Endothelial cell of umbilical vein (primary cell): ENCODE measurements around the gene CTSA. TPM values are rescaled to one million over a fixed set of nuclear protein-coding genes. Genes with fewer than 3 reads are reported as not detected.

Experiments
- BruUV-seq: library from RNA; stranded (reverse); fragments of 400-500 nt; replicated peaks from 2 replicates; lab custom pipeline; 2021; lab: Mats Ljungman, UMichigan
- CTCF ChIA-PET: fragments of 300-600, 350-600 bp; sonication (Branson Sonifier 250); formaldehyde crosslinking; loops from one replicate; lab custom pipeline; 2021; ENCODE audit warnings: antibody characterized with exemption, inconsistent platforms; lab: Charles Lee
- POLR2A ChIA-PET: fragments of 300-600, 350-600 bp; sonication (Branson Sonifier 250); formaldehyde crosslinking; loops from one replicate; lab custom pipeline; 2021; ENCODE audit warnings: antibody characterized with exemption, inconsistent platforms; lab: Charles Lee
- DNase-seq: peaks from one replicate; pipeline ENCODE4 v3.0.0-alpha.2; 2011; ENCODE audit warnings: low read depth, low spot score
- FAIRE-seq: peaks from 2 replicates; lab custom pipeline; 2011; peaks lifted over from hg19 to GRCh38; lab: Jason Lieb, UNC
- H2AFZ ChIP-seq: 2 replicates; pipeline ENCODE4 v1.6.0; 2012; ENCODE audit warnings: low read depth, low read length, control low read depth, inconsistent platforms
- H3K27ac ChIP-seq: 2 replicates; pipeline ENCODE4 v1.5.1; 2011; ENCODE audit warnings: low read depth, mild to moderate bottlenecking, control low read depth, low read length, moderate library complexity; ENCODE audit not compliant: insufficient read depth
- H3K27me3 ChIP-seq, 2 experiments: 2 replicates each; pipeline versions ENCODE4 v1.6.0 to v1.6.1; 2011; ENCODE audit warnings: low read length in 2 of 2, mixed read lengths in 1 of 2; ENCODE audit not compliant: control insufficient read depth in 2 of 2, insufficient read depth in 2 of 2
- H3K36me3 ChIP-seq, 2 experiments: 2 replicates in 1 of 2; 3 replicates in 1 of 2; pipeline ENCODE4 v1.5.1; 2011; ENCODE audit warnings: low read length in 2 of 2, mild to moderate bottlenecking in 1 of 2, moderate library complexity in 1 of 2; ENCODE audit not compliant: control insufficient read depth in 2 of 2, insufficient read depth in 2 of 2; ENCODE audit errors: extremely low read depth in 1 of 2
- H3K4me1 ChIP-seq: 3 replicates; pipeline ENCODE4 v1.5.1; 2011; ENCODE audit warnings: mild to moderate bottlenecking, low read length; ENCODE audit not compliant: control insufficient read depth, insufficient read depth; ENCODE audit errors: extremely low read depth
- H3K4me2 ChIP-seq: 2 replicates; pipeline ENCODE4 v1.6.1; 2011; ENCODE audit warnings: low read length, control low read depth, mixed read lengths; ENCODE audit not compliant: insufficient read depth
- H3K4me3 ChIP-seq, 3 experiments: fragments of 200-600 bp in 1 of 3; sonication (generic), shearing (Covaris generic) in 1 of 3; replicated peaks in 1 of 3; 2 replicates each; pipeline ENCODE4 v1.5.1; 2011 to 2016; ENCODE audit warnings: control low read depth in 3 of 3, low read length in 3 of 3, mild to moderate bottlenecking in 2 of 3, inconsistent platforms in 1 of 3, low read depth in 1 of 3, moderate library complexity in 1 of 3; ENCODE audit not compliant: insufficient read depth in 1 of 3
- H3K79me2 ChIP-seq: 2 replicates; pipeline ENCODE4 v1.6.0; 2012; ENCODE audit warnings: low read length, inconsistent platforms; ENCODE audit not compliant: control insufficient read depth, insufficient read depth
- H3K9ac ChIP-seq: replicated peaks from 2 replicates; pipeline ENCODE3; 2011; ENCODE audit warnings: low read length, control low read depth; ENCODE audit not compliant: insufficient read depth; ENCODE audit errors: extremely low read depth
- H3K9me1 ChIP-seq: replicated peaks from 3 replicates; pipeline ENCODE4 v1.6.0; 2011; ENCODE audit warnings: mild to moderate bottlenecking, low read length; ENCODE audit not compliant: control insufficient read depth, insufficient read depth; ENCODE audit errors: extremely low read depth
- H3K9me3 ChIP-seq: replicated peaks from 2 replicates; pipeline ENCODE4 v1.5.1; 2012; ENCODE audit warnings: low read length, inconsistent platforms; ENCODE audit not compliant: control insufficient read depth, insufficient read depth
- H4K20me1 ChIP-seq: replicated peaks from 2 replicates; pipeline ENCODE3; 2011; ENCODE audit warnings: mild to moderate bottlenecking, low read length; ENCODE audit not compliant: control insufficient read depth, insufficient read depth; ENCODE audit errors: extremely low read depth
- CTCF ChIP-seq, 2 donors: IDR thresholded peaks; 1 replicate in 1 of 2; 2 replicates in 1 of 2; pipeline ENCODE4 v1.5.1; 2011; ENCODE audit warnings: low read length in 2 of 2, mild to moderate bottlenecking in 2 of 2, moderate library complexity in 2 of 2, control low read depth in 1 of 2, inconsistent platforms in 1 of 2, low read depth in 1 of 2; ENCODE audit not compliant: insufficient read depth in 1 of 2; ENCODE audit errors: extremely low read depth in 1 of 2
- EZH2 ChIP-seq: IDR thresholded peaks from 2 replicates; pipeline ENCODE4 v1.6.1; 2012; ENCODE audit warnings: borderline replicate concordance, low read depth, mild to moderate bottlenecking, moderate library complexity, low read length, inconsistent platforms; ENCODE audit not compliant: severe bottlenecking
- FOS ChIP-seq: IDR thresholded peaks from 2 replicates; pipeline ENCODE4 v1.6.1; 2011; ENCODE audit warnings: mild to moderate bottlenecking, low read length, moderate library complexity, borderline replicate concordance; ENCODE audit not compliant: insufficient read depth
- GATA2 ChIP-seq: IDR thresholded peaks from 2 replicates; pipeline ENCODE4 v1.7.0; 2011; ENCODE audit warnings: low read depth, mild to moderate bottlenecking, moderate library complexity, mixed read lengths, low read length; ENCODE audit not compliant: insufficient read length, insufficient read depth
- JUN ChIP-seq: IDR thresholded peaks from 2 replicates; pipeline ENCODE4 v1.6.1; 2011; ENCODE audit warnings: borderline replicate concordance, low read depth; ENCODE audit not compliant: insufficient read length, insufficient read depth
- MYC ChIP-seq: IDR thresholded peaks from one replicate; pipeline ENCODE4 v1.6.1; 2011; ENCODE audit warnings: mild to moderate bottlenecking, low read depth, low read length
- POLR2A ChIP-seq: IDR thresholded peaks from 2 replicates; pipeline ENCODE4 v1.6.1; 2012; ENCODE audit warnings: low read depth, mild to moderate bottlenecking, control low read depth, low read length
- POLR2AphosphoS5 ChIP-seq: IDR thresholded peaks from 2 replicates; pipeline ENCODE4 v1.6.1; 2012; ENCODE audit warnings: low read depth, mild to moderate bottlenecking, control low read depth, low read length, moderate library complexity; ENCODE audit not compliant: insufficient read depth
- dilution Hi-C: fragments of 300-500 bp; cut with MboI; formaldehyde crosslinking; loops from one replicate; pipeline ENCODE4 v1.15.0; 2019; ENCODE audit warnings: low sequenced_read_pairs; ENCODE audit not compliant: extremely low pct_ligation_motif_present
- intact Hi-C: fragments of 100-400 bp; cut with micrococcal nuclease; formaldehyde crosslinking; loops from one replicate; pipeline ENCODE4 v1.10.0; 2022
- polyA plus RNA-seq, 4 experiments: library from polyadenylated mRNA; depleted of rRNA in 3 of 4; stranded (reverse) in 3 of 4; unstranded in 1 of 4; fragments of >200 nt; gene quantifications; 2 replicates each; pipeline versions ENCODE4 v1.2.1 to v1.2.3, GENCODE V29; 2011 to 2012; ENCODE audit warnings: missing spikeins in 1 of 4
- total RNA-seq: library from RNA; stranded (reverse); gene quantifications from 2 replicates; pipeline ENCODE4 v1.2.3, GENCODE V29; 2021

CTSA gene
- total and polyA plus RNA-seq, 2 donors (not counting 3 experiments of a cell fraction or from before 2014, with no cell fraction given) = 169 to 409 TPM

- intact Hi-C loops = no loop called here
- FAIRE-seq (peak; percentile 48), DNase-seq (no peak)
- Histone ChIP-seq H3K27me3 (no peaks in the 10 kb centered on the region), H2AFZ (no peak overlapping the region), H3K9me3 (no peaks in the 10 kb centered on the region), H3K4me3 (no peak overlapping the region), H3K36me3 (peaks cover 0 to 7% of the 10 kb centered on the region in 2 experiments), H3K27ac (no peak overlapping the region), H3K4me2 (no peak overlapping the region), H4K20me1 (no peaks in the 10 kb centered on the region), H3K79me2 (no peaks in the 10 kb centered on the region), H3K4me1 (no peaks in the 10 kb centered on the region), H3K9me1 (no peaks in the 10 kb centered on the region), H3K9ac (no peak overlapping the region)
- CTCF ChIA-PET = no interaction called here
- no TSS peak for BruUV-seq
- POLR2A ChIA-PET = no interaction called here
- TF ChIP-seq JUN (no peak), POLR2A (no peak), MYC (no peak), CTCF (IDR thresholded peaks at IDR 0.05; ENCODE audit: extremely low read depth in 1 of 2, insufficient read depth in 1 of 2, low read depth in 1 of 2, low read length in 2 of 2) (no peak), GATA2 (no peak), FOS (no peak), POLR2AphosphoS5 (no peak), EZH2 (no peak)
- dilution Hi-C loops = no loop called here
Measured at GRCh38 chr20:45872626-45873025, 18.5 kb upstream of the CTSA start.
